ENCODE data around the gene PLEKHM3. TPM values are rescaled to one million over a fixed set of nuclear protein-coding genes. Genes with fewer than 3 reads are reported as not detected.

The PLEKHM3 gene
- total and polyA plus RNA-seq, 2 donors (not counting 1 experiment from before 2014, with no cell fraction given) = 5.3 to 20.1 TPM

- no peak overlapping the region for H3K27ac ChIP-seq (ENCODE audit: insufficient read depth, low read length)
These were observed 119.8 kb downstream of the PLEKHM3 start for GRCh38 chr2:207905546-207905945.

GRCh38 chr2:207903236-207903635 is 122.1 kb downstream of the PLEKHM3 start:
- Histone ChIP-seq H3K79me2 (ENCODE audit: control insufficient read depth, insufficient read depth, low read length) (no peaks in the 10 kb centered on the region), H3K4me1 (ENCODE audit: control insufficient read depth, extremely low read depth, insufficient read depth, low read length) (no peaks in the 10 kb centered on the region), H3K4me2 (ENCODE audit: extremely low read depth, insufficient read depth, low read length) (no peak overlapping the region), H3K4me3 (replicated peaks in 1 of 4; ENCODE audit: control extremely low read depth in 1 of 4, insufficient read depth in 1 of 4, low read depth in 3 of 4, low read length in 4 of 4) (no peak overlapping the region), H3K27me3 (ENCODE audit: control insufficient read depth, insufficient read depth, low read length) (no peaks in the 10 kb centered on the region), H2AFZ (ENCODE audit: low read length) (no peak overlapping the region), H4K20me1 (ENCODE audit: control insufficient read depth, extremely low read depth, insufficient read depth, low read length) (no peaks in the 10 kb centered on the region), H3K9ac (ENCODE audit: insufficient read depth, low read length) (no peak overlapping the region), H3K9me3 (ENCODE audit: control insufficient read depth, insufficient read depth, low read depth, low read length) (no peaks in the 10 kb centered on the region), H3K27ac (ENCODE audit: insufficient read depth, low read length) (no peak overlapping the region), H3K36me3 (ENCODE audit: control insufficient read depth, insufficient read depth, low read length) (no peaks in the 10 kb centered on the region)
- no peak for TF ChIP-seq EZH2 (IDR thresholded peaks at IDR 0.05; ENCODE audit: low read length, missing control alignments)
- TF ChIP-seq CTCF (conservative IDR thresholded peaks at IDR 0.05 in 1 of 2, IDR thresholded peaks at IDR 0.05 in 1 of 2; ENCODE audit: low read depth in 1 of 2, low read length in 2 of 2) = no peak
- no peak for DNase-seq (ENCODE audit: low read depth in 2 of 2)

More at GRCh38 chr2:207905546-207905945, 119.8 kb downstream of the PLEKHM3 start:
- H3K4me1 ChIP-seq (ENCODE audit: control insufficient read depth, extremely low read depth, insufficient read depth, low read length) = no peaks in the 10 kb centered on the region
- no peaks in the 10 kb centered on the region for H3K27me3 ChIP-seq (ENCODE audit: control insufficient read depth, insufficient read depth, low read length)
- no peaks in the 10 kb centered on the region for H3K79me2 ChIP-seq (ENCODE audit: control insufficient read depth, insufficient read depth, low read length)
- H2AFZ ChIP-seq (ENCODE audit: low read length) = no peak overlapping the region
- TF ChIP-seq CTCF (conservative IDR thresholded peaks at IDR 0.05 in 1 of 2, IDR thresholded peaks at IDR 0.05 in 1 of 2; ENCODE audit: low read depth in 1 of 2, low read length in 2 of 2) (no peak), EZH2 (IDR thresholded peaks at IDR 0.05; ENCODE audit: low read length, missing control alignments) (no peak)
- H4K20me1 ChIP-seq (ENCODE audit: control insufficient read depth, extremely low read depth, insufficient read depth, low read length) = no peaks in the 10 kb centered on the region
- H3K36me3 ChIP-seq (ENCODE audit: control insufficient read depth, insufficient read depth, low read length) = no peaks in the 10 kb centered on the region
- DNase-seq (ENCODE audit: low read depth in 2 of 2) = no peak
- no peak overlapping the region for H3K4me2 ChIP-seq (ENCODE audit: extremely low read depth, insufficient read depth, low read length)
- no peak overlapping the region for H3K4me3 ChIP-seq (replicated peaks in 1 of 4; ENCODE audit: control extremely low read depth in 1 of 4, insufficient read depth in 1 of 4, low read depth in 3 of 4, low read length in 4 of 4)
- no peaks in the 10 kb centered on the region for H3K9me3 ChIP-seq (ENCODE audit: control insufficient read depth, insufficient read depth, low read depth, low read length)
- no peak overlapping the region for H3K9ac ChIP-seq (ENCODE audit: insufficient read depth, low read length)

GRCh38 chr2:207902821-207903220 is 122.5 kb downstream of the PLEKHM3 start:
- H3K36me3 ChIP-seq (ENCODE audit: control insufficient read depth, insufficient read depth, low read length) = no peaks in the 10 kb centered on the region
- no peak overlapping the region for H3K4me2 ChIP-seq (ENCODE audit: extremely low read depth, insufficient read depth, low read length)
- no peaks in the 10 kb centered on the region for H3K27me3 ChIP-seq (ENCODE audit: control insufficient read depth, insufficient read depth, low read length)
- H3K79me2 ChIP-seq (ENCODE audit: control insufficient read depth, insufficient read depth, low read length) = no peaks in the 10 kb centered on the region
- no peak overlapping the region for H2AFZ ChIP-seq (ENCODE audit: low read length)
- TF ChIP-seq EZH2 (IDR thresholded peaks at IDR 0.05; ENCODE audit: low read length, missing control alignments) = no peak
- DNase-seq (ENCODE audit: low read depth in 2 of 2) = peak in 1 of 2 donors; percentile 20
- H3K4me3 ChIP-seq (replicated peaks in 1 of 4; ENCODE audit: control extremely low read depth in 1 of 4, insufficient read depth in 1 of 4, low read depth in 3 of 4, low read length in 4 of 4) = no peak overlapping the region
- H3K9me3 ChIP-seq (ENCODE audit: control insufficient read depth, insufficient read depth, low read depth, low read length) = no peaks in the 10 kb centered on the region
- H4K20me1 ChIP-seq (ENCODE audit: control insufficient read depth, extremely low read depth, insufficient read depth, low read length) = no peaks in the 10 kb centered on the region
- H3K27ac ChIP-seq (ENCODE audit: insufficient read depth, low read length) = no peak overlapping the region
- no peaks in the 10 kb centered on the region for H3K4me1 ChIP-seq (ENCODE audit: control insufficient read depth, extremely low read depth, insufficient read depth, low read length)
- no peak overlapping the region for H3K9ac ChIP-seq (ENCODE audit: insufficient read depth, low read length)

All from fibroblast of lung (primary cell).